IMR-90 (cell line): Measurements from ENCODE around the gene IKZF3. TPM values are rescaled to one million over a fixed set of nuclear protein-coding genes. Genes with fewer than 3 reads are reported as not detected.

Experiments
- ATAC-seq: fragments of 200-7000 bp; cut with Tn5 transposase; 2 replicates; pipeline ENCODE4 v1.9.1; 2020; ENCODE audit warnings: low read depth, mild to moderate bottlenecking, moderate library complexity
- BruUV-seq: library from RNA; stranded (reverse); fragments of 400-500 nt; replicated peaks from 2 replicates; lab custom pipeline; 2021; lab: Mats Ljungman, UMichigan
- CTCF ChIA-PET: fragments of 300-600 bp; formaldehyde crosslinking; extraction: SDS; loops from one replicate; lab custom pipeline; 2021; ENCODE audit warnings: antibody characterized with exemption; lab: Yijun Ruan, JAX
- POLR2A ChIA-PET: fragments of 300-600 bp; sonication (Branson Sonifier 250); formaldehyde crosslinking; loops from one replicate; lab custom pipeline; 2022; ENCODE audit warnings: antibody characterized with exemption; ENCODE audit not compliant: unreplicated experiment; lab: Charles Lee
- DNase-seq: peaks from one replicate; pipeline ENCODE4 v3.0.0; 2013
- H2AFZ ChIP-seq: replicated peaks from 2 replicates; pipeline ENCODE3; 2013; ENCODE audit warnings: low read length, mild to moderate bottlenecking; ENCODE audit not compliant: poor library complexity
- H2AK5ac ChIP-seq: 2 replicates; pipeline ENCODE4 v1.6.1; 2013; ENCODE audit warnings: low read depth, low read length, inconsistent platforms
- H2AK9ac ChIP-seq: replicated peaks from 2 replicates; pipeline ENCODE3; 2013; ENCODE audit warnings: mild to moderate bottlenecking, low read depth, low read length, moderate library complexity; ENCODE audit not compliant: poor library complexity
- H2BK120ac ChIP-seq: 2 replicates; pipeline ENCODE4 v1.6.1; 2013; ENCODE audit warnings: low read depth, low read length, inconsistent platforms
- H2BK15ac ChIP-seq: 3 replicates; pipeline ENCODE4 v1.6.1; 2013; ENCODE audit warnings: low read depth, low read length, inconsistent platforms
- H2BK20ac ChIP-seq: 2 replicates; pipeline ENCODE4 v1.6.1; 2013; ENCODE audit warnings: low read depth, mild to moderate bottlenecking, inconsistent platforms, low read length, moderate library complexity
- H2BK5ac ChIP-seq: 2 replicates; pipeline ENCODE4 v1.6.1; 2013; ENCODE audit warnings: mild to moderate bottlenecking, low read depth, low read length, inconsistent platforms; ENCODE audit not compliant: poor library complexity, severe bottlenecking
- H3K14ac ChIP-seq: replicated peaks from 2 replicates; pipeline ENCODE4 v1.6.1; 2013; ENCODE audit warnings: low read depth, low read length, inconsistent platforms
- H3K18ac ChIP-seq: 2 replicates; pipeline ENCODE4 v1.6.1; 2013; ENCODE audit warnings: low read depth, low read length, control low read depth
- H3K23ac ChIP-seq: 2 replicates; pipeline ENCODE4 v1.6.1; 2013; ENCODE audit warnings: low read depth, low read length, inconsistent platforms
- H3K27ac ChIP-seq: 2 replicates; pipeline ENCODE4 v1.5.1; 2013; ENCODE audit warnings: mild to moderate bottlenecking, control low read depth, low read length; ENCODE audit not compliant: insufficient read depth
- H3K27me3 ChIP-seq: 2 replicates; pipeline ENCODE4 v1.6.1; 2013; ENCODE audit warnings: low read length; ENCODE audit not compliant: control insufficient read depth, insufficient read depth
- H3K36me3 ChIP-seq: 2 replicates; pipeline ENCODE4 v1.6.1; 2013; ENCODE audit warnings: low read length, mixed read lengths; ENCODE audit not compliant: control insufficient read depth, insufficient read depth
- H3K4ac ChIP-seq: 2 replicates; pipeline ENCODE4 v1.6.1; 2013; ENCODE audit warnings: low read depth, low read length, inconsistent platforms
- H3K4me1 ChIP-seq: 2 replicates; pipeline ENCODE4 v1.6.1; 2013; ENCODE audit warnings: low read length, mixed read lengths; ENCODE audit not compliant: control insufficient read depth, insufficient read depth
- H3K4me2 ChIP-seq: 2 replicates; pipeline ENCODE4 v1.6.1; 2013; ENCODE audit warnings: low read depth, mild to moderate bottlenecking, control low read depth, low read length, moderate library complexity
- H3K4me3 ChIP-seq: 2 replicates; pipeline ENCODE4 v1.5.1; 2013; ENCODE audit warnings: low read depth, mild to moderate bottlenecking, control low read depth, low read length, moderate library complexity; ENCODE audit not compliant: insufficient read depth
- H3K56ac ChIP-seq: 2 replicates; pipeline ENCODE4 v1.6.1; 2013; ENCODE audit warnings: low read length, inconsistent platforms; ENCODE audit not compliant: insufficient read depth; ENCODE audit errors: extremely low read depth
- H3K79me1 ChIP-seq, 2 experiments: 2 replicates each; pipeline ENCODE4 v1.6.1; 2013; ENCODE audit warnings: low read length in 2 of 2, inconsistent platforms in 1 of 2, low read depth in 1 of 2
- H3K9ac ChIP-seq: 2 replicates; pipeline ENCODE4 v1.6.1; 2013; ENCODE audit warnings: low read depth, low read length, control low read depth
- H3K9me1 ChIP-seq: 2 replicates; pipeline ENCODE4 v1.6.1; 2013; ENCODE audit warnings: low read length, inconsistent platforms; ENCODE audit not compliant: insufficient read depth
- H3K9me3 ChIP-seq: 2 replicates; pipeline ENCODE4 v1.6.1; 2013; ENCODE audit warnings: low read length; ENCODE audit not compliant: control insufficient read depth, insufficient read depth
- H4K20me1 ChIP-seq: 2 replicates; pipeline ENCODE4 v1.6.1; 2013; ENCODE audit warnings: low read length, inconsistent platforms; ENCODE audit not compliant: insufficient read depth
- H4K5ac ChIP-seq: 2 replicates; pipeline ENCODE4 v1.6.1; 2013; ENCODE audit warnings: mild to moderate bottlenecking, low read depth, low read length, control low read depth
- H4K8ac ChIP-seq, 2 experiments: 2 replicates each; pipeline ENCODE4 v1.6.1; 2013; ENCODE audit warnings: low read depth in 2 of 2, low read length in 2 of 2, control low read depth in 1 of 2, inconsistent platforms in 1 of 2
- H4K91ac ChIP-seq: 2 replicates; pipeline ENCODE4 v1.6.1; 2013; ENCODE audit warnings: low read depth, low read length, inconsistent platforms; ENCODE audit not compliant: insufficient read depth
- whole genome bisulfite sequencing, 2 experiments: methylation state at CpG; one replicate each; pipeline versions ENCODE4 v1.1.5 to v1.1.7; 2013; ENCODE audit warnings: missing lambda C conversion rate in 2 of 2; ENCODE audit not compliant: insufficient read length in 1 of 2; ENCODE audit errors: extremely low coverage in 2 of 2; 5-methylcytosine and 5-hydroxymethylcytosine counted together
- dilution Hi-C: fragments of 300-500 bp; cut with HindIII; formaldehyde crosslinking; loops from one replicate; pipeline ENCODE4 v1.14.3; 2018; ENCODE audit warnings: low sequenced_read_pairs; ENCODE audit not compliant: unreplicated experiment
- in situ Hi-C: fragments of 300-500 bp; cut with MboI; formaldehyde crosslinking; loops from 3 replicates; pipeline ENCODE4 v1.14.3; 2019; ENCODE audit warnings: low sequenced_read_pairs, inconsistent platforms, mixed read lengths
- intact Hi-C: fragments of 100-400 bp; cut with micrococcal nuclease; formaldehyde crosslinking; loops from 2 replicates; pipeline ENCODE4 v1.10.0; 2022
- polyA plus RNA-seq, 3 experiments: library from polyadenylated mRNA; depleted of rRNA; stranded (reverse); fragments of >200 nt; gene quantifications; 2 replicates each; pipeline ENCODE4 v1.2.3, GENCODE V29; 2012; ENCODE audit warnings: low replicate concordance in 1 of 3
- total RNA-seq: library from RNA; depleted of rRNA; stranded (reverse); fragments of >200 nt; gene quantifications from 2 replicates; pipeline ENCODE4 v1.2.3, GENCODE V29; 2012
- TF ChIP-seq, protein P1 (sequence below): fragments of 150-350 bp; IDR thresholded peaks from 2 replicates; pipeline ENCODE4 v1.6.1; 2016; ENCODE audit warnings: low read depth, mild to moderate bottlenecking, low read length, moderate library complexity, borderline replicate concordance
- TF ChIP-seq, protein P2 (sequence below): conservative IDR thresholded peaks from 2 replicates; pipeline ENCODE4 v1.5.1; 2012; ENCODE audit warnings: mild to moderate bottlenecking, low read depth, low read length, improper control_type of control experiment

IKZF3 gene
- total and polyA plus RNA-seq, 2 of the 4 experiments (the other 2 are of a cell fraction): not detected

DNA sequence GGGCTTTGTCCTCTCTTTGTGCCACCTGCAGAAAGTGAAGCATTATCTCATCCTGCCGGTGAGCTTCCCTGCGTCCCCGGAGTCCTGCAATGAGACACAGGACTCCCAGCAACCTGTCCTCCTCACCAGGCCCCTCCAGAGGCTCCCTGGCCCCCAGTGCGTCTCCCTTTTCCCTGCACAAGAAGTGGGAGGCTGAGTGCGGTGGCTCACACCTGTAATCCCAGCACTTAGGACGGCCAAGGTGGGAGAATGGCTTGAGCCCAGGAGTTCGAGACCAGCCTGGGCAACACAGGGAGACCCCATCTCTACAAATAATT is 118.0 kb downstream of the IKZF3 start:
- ATAC-seq: no peak
- no peak overlapping the region for H2BK20ac ChIP-seq
- dilution Hi-C loops (no loop called here), in situ Hi-C loops (no loop called here), intact Hi-C loops (no loop called here)
- H2AK9ac ChIP-seq: no peak overlapping the region
- no peak overlapping the region for H2AK5ac ChIP-seq
- peaks cover 33% of the 10 kb centered on the region for H3K27me3 ChIP-seq
- no peak overlapping the region for H2BK5ac ChIP-seq
- H4K8ac ChIP-seq: no peak overlapping the region
- no peaks in the 10 kb centered on the region for H3K9me3 ChIP-seq
- no peak overlapping the region for H3K9ac ChIP-seq
- no peak for DNase-seq
- no peak overlapping the region for H3K4me3 ChIP-seq
- peaks cover 4% of the 10 kb centered on the region; the same call in 1 of the 2 replicates for H3K4me1 ChIP-seq
- TF ChIP-seq, protein P1, sequence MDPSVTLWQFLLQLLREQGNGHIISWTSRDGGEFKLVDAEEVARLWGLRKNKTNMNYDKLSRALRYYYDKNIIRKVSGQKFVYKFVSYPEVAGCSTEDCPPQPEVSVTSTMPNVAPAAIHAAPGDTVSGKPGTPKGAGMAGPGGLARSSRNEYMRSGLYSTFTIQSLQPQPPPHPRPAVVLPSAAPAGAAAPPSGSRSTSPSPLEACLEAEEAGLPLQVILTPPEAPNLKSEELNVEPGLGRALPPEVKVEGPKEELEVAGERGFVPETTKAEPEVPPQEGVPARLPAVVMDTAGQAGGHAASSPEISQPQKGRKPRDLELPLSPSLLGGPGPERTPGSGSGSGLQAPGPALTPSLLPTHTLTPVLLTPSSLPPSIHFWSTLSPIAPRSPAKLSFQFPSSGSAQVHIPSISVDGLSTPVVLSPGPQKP: no peak
- TF ChIP-seq, protein P2, sequence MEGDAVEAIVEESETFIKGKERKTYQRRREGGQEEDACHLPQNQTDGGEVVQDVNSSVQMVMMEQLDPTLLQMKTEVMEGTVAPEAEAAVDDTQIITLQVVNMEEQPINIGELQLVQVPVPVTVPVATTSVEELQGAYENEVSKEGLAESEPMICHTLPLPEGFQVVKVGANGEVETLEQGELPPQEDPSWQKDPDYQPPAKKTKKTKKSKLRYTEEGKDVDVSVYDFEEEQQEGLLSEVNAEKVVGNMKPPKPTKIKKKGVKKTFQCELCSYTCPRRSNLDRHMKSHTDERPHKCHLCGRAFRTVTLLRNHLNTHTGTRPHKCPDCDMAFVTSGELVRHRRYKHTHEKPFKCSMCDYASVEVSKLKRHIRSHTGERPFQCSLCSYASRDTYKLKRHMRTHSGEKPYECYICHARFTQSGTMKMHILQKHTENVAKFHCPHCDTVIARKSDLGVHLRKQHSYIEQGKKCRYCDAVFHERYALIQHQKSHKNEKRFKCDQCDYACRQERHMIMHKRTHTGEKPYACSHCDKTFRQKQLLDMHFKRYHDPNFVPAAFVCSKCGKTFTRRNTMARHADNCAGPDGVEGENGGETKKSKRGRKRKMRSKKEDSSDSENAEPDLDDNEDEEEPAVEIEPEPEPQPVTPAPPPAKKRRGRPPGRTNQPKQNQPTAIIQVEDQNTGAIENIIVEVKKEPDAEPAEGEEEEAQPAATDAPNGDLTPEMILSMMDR: no peak
- 0 out of 2 replicates have a peak, but pooled peaks cover 2% of the 10 kb centered on the region for H3K9me1 ChIP-seq
- H3K23ac ChIP-seq: no peak overlapping the region
- H3K18ac ChIP-seq: no peak overlapping the region
- ChIA-PET CTCF (no interaction called here), POLR2A (no interaction called here)
- H3K4me2 ChIP-seq: no peak overlapping the region
- H3K56ac ChIP-seq: no peak overlapping the region
- no peak overlapping the region for H2BK15ac ChIP-seq
- H2BK120ac ChIP-seq: no peak overlapping the region
- no peak overlapping the region for H3K4ac ChIP-seq
- H3K14ac ChIP-seq: no peak overlapping the region
- no CpG with 5 or more reads among the region's 7 CpGs for WGBS, 2 experiments
- H3K36me3 ChIP-seq: no peaks in the 10 kb centered on the region
- H4K5ac ChIP-seq: no peak overlapping the region
- no TSS peak for BruUV-seq
- no peaks in the 10 kb centered on the region for H3K79me1 ChIP-seq
- no peaks in the 10 kb centered on the region for H4K20me1 ChIP-seq
- no peak overlapping the region for H3K27ac ChIP-seq
- no peak overlapping the region for H4K91ac ChIP-seq
- H2AFZ ChIP-seq: no peak overlapping the region
